HUES48 (cell line): ENCODE measurements around the gene FAM186B.

Experiments used
- H3K27ac ChIP-seq: one replicate; pipeline ENCODE4 v1.7.0; 2013; ENCODE audit warnings: low read depth, low read length, inconsistent platforms
- H3K27me3 ChIP-seq: 2 replicates; pipeline ENCODE4 v1.6.1; 2013; ENCODE audit warnings: mild to moderate bottlenecking, low read length; ENCODE audit not compliant: control insufficient read depth, insufficient read depth
- H3K36me3 ChIP-seq: 2 replicates; pipeline ENCODE4 v1.6.1; 2013; ENCODE audit warnings: low read length; ENCODE audit not compliant: control insufficient read depth, insufficient read depth
- H3K4me1 ChIP-seq: 2 replicates; pipeline ENCODE4 v1.6.1; 2013; ENCODE audit warnings: mild to moderate bottlenecking, low read length; ENCODE audit not compliant: control insufficient read depth, insufficient read depth
- H3K4me3 ChIP-seq: 2 replicates; pipeline ENCODE4 v1.5.1; 2013; ENCODE audit warnings: mild to moderate bottlenecking, low read depth, low read length
- H3K9ac ChIP-seq: 2 replicates; pipeline ENCODE4 v1.6.1; 2013; ENCODE audit warnings: mild to moderate bottlenecking, low read depth, low read length, moderate library complexity
- H3K9me3 ChIP-seq: 2 replicates; pipeline ENCODE4 v1.6.1; 2013; ENCODE audit warnings: low read length; ENCODE audit not compliant: control insufficient read depth, insufficient read depth

FAM186B gene

DNA sequence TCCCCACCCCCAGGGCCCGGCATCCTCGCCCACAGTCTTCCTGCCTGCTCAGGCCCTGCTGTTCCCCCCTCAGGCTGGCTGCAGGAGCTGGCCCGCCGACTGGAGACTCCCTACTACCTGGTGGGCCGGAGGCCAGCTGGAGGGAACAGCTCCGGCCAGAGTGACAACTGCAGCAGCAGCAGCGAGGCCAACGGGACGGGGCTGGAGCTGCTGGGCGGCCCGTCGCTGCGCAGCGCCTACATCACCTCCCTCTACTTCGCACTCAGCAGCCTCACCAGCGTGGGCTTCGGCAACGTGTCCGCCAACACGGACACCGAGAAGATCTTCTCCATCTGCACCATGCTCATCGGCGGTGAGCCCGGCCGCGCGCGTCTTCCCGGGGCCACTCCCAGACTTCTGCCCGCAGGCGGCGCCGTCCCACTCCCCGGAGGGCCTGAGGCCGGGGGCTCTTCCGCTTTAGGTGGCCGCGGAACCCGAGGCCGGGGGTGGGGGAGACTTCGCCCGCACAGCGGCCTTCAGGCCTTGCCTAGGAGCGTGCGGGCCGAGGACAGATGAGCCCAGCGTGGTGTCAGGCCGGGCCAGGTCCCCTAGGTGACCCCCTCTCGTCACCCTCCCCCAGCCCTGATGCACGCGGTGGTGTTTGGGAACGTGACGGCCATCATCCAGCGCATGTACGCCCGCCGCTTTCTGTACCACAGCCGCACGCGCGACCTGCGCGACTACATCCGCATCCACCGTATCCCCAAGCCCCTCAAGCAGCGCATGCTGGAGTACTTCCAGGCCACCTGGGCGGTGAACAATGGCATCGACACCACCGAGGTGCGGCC lies 56.4 kb downstream of the FAM186B start:
- Histone ChIP-seq H3K27ac (no peak overlapping the region), H3K9ac (no peak overlapping the region), H3K9me3 (no peaks in the 10 kb centered on the region), H3K36me3 (no peaks in the 10 kb centered on the region), H3K27me3 (peaks cover 75% of the 10 kb centered on the region), H3K4me1 (peaks cover 10% of the 10 kb centered on the region), H3K4me3 (peak overlapping the region; percentile 52)

DNA sequence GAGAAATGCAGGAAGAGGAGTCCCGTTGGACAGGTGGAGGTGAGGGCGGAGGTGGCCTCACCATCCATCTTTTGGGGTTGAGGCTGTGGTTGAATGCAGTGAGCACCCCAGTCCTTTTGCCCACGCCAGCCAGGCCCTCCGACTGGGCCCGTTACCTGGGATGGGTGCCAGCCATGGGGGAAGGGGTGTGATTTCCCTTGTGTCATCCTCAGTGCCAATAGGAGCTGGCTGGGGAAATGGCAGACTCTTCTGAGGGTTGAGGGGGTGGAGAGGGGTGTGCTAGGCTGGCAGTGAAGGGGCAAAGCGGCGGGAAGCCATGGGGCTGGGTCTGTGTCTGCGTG lies 57.0 kb downstream of the FAM186B start:
- peaks cover 81% of the 10 kb centered on the region for H3K27me3 ChIP-seq
- H3K4me3 ChIP-seq = no peak overlapping the region
- H3K27ac ChIP-seq = no peak overlapping the region
- no peaks in the 10 kb centered on the region for H3K36me3 ChIP-seq
- H3K4me1 ChIP-seq = peaks cover 10% of the 10 kb centered on the region
- H3K9me3 ChIP-seq = no peaks in the 10 kb centered on the region
- H3K9ac ChIP-seq = no peak overlapping the region

DNA sequence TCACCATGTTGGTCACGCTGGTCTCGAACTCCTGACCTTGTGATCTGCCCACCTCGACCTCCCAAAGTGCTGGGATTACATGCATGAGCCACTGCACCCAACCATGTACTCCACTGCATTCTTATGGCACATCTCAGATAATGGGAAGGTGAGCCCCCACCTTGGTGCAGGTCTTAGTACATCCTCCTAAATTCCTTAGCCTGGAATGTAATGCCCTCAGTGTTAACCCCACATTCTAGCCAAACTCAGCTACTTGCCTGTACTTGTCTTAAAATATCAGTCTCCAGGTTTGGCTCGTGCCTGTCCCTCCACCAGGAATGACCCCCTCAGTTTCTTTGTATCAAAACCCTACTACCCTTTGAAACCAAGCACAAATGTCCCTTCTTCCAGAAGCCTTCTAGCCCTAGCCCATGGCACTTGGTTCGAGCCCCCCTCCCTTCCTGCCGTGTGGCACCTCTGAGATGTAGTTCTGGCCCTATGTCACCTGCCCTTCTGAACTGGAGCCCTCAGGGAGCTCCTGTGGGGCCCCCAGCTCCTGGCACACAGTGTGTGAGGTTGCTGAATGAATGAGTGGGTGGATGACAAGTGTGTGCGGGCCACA lies 58.2 kb downstream of the FAM186B start:
- Histone ChIP-seq H3K9ac (no peak overlapping the region), H3K4me3 (no peak overlapping the region), H3K36me3 (no peaks in the 10 kb centered on the region), H3K27me3 (peaks cover 88% of the 10 kb centered on the region), H3K4me1 (peaks cover 10% of the 10 kb centered on the region), H3K9me3 (no peaks in the 10 kb centered on the region), H3K27ac (no peak overlapping the region)

DNA sequence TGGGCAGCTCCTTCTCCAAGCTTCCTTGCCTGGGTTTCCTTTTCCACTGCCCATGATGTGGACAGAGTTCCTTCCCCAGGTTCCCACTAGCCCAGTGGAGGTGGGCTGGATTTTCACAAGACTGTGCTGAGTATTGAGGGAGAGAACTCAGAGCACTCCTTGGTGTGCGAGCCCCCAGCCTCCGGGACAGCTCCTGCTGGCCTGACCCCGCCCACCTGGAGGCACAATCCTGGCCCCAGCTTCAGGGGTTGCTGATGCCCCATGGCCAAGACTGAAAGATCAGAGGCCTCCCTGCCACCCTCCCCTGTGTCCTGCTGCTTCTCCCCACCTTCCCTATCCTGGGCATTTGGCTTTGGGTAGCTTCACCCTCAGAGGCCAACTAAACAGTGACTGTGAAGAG lies 59.0 kb downstream of the FAM186B start:
- Histone ChIP-seq H3K9ac (no peak overlapping the region), H3K9me3 (no peaks in the 10 kb centered on the region), H3K4me3 (no peak overlapping the region), H3K36me3 (no peaks in the 10 kb centered on the region), H3K27ac (no peak overlapping the region), H3K27me3 (peaks cover 91% of the 10 kb centered on the region), H3K4me1 (peaks cover 10% of the 10 kb centered on the region)

DNA sequence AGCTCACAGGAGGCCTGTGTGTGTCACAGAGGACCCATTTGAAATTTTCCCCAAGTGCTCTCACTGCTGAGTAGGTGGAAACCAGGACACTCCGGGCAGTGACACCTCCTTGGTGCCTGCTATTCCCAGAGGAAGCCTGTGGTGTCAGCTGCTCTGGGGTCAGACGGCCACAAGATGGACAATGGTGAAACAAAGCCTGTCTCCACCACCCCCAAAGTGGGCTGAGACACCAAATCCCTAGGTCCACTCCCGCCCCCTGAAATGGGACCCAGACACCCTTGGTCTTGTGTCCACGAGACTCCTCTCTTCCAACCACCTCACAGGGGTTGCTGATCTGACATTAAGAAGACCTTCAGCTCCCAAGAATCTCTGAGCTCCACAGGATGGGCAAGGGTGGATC lies 59.6 kb downstream of the FAM186B start:
- Histone ChIP-seq H3K27ac (no peak overlapping the region), H3K4me1 (peaks cover 10% of the 10 kb centered on the region), H3K27me3 (peaks cover 95% of the 10 kb centered on the region), H3K9ac (no peak overlapping the region), H3K9me3 (no peaks in the 10 kb centered on the region), H3K4me3 (no peak overlapping the region), H3K36me3 (no peaks in the 10 kb centered on the region)

DNA sequence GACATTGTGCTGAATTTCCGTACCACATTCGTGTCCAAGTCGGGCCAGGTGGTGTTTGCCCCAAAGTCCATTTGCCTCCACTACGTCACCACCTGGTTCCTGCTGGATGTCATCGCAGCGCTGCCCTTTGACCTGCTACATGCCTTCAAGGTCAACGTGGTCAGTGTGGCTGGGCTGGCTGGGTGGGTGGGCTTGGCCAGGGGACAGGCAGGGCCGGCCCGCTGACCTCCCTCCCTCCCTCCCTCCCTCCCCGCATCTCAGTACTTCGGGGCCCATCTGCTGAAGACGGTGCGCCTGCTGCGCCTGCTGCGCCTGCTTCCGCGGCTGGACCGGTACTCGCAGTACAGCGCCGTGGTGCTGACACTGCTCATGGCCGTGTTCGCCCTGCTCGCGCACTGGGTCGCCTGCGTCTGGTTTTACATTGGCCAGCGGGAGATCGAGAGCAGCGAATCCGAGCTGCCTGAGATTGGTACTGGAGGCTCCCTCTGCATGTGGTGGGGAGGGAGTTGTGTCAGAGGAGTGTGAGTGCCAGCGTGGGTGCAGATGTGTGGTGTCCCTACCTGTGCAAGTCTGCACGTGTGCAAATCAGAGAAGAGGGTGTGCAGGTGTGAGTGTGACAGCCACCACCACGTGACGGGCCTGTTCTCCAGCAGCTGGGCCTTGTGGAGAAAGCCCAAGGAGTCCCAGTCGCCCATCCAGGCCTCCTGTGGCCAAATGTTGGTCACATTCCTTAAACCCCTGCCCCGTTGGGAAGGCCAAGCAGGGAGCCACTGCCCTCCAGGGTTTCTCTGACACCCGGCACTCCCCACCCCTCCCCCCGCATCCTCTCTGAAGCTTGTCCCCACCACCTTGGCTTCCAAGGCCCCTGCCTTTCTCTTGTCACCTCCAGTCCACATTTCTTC lies 61.3 kb downstream of the FAM186B start:
- Histone ChIP-seq H3K27ac (no peak overlapping the region), H3K36me3 (no peaks in the 10 kb centered on the region), H3K9me3 (no peaks in the 10 kb centered on the region), H3K27me3 (peaks cover 95% of the 10 kb centered on the region), H3K4me3 (peak overlapping the region; percentile 59), H3K9ac (no peak overlapping the region), H3K4me1 (peaks cover 7% of the 10 kb centered on the region)

DNA sequence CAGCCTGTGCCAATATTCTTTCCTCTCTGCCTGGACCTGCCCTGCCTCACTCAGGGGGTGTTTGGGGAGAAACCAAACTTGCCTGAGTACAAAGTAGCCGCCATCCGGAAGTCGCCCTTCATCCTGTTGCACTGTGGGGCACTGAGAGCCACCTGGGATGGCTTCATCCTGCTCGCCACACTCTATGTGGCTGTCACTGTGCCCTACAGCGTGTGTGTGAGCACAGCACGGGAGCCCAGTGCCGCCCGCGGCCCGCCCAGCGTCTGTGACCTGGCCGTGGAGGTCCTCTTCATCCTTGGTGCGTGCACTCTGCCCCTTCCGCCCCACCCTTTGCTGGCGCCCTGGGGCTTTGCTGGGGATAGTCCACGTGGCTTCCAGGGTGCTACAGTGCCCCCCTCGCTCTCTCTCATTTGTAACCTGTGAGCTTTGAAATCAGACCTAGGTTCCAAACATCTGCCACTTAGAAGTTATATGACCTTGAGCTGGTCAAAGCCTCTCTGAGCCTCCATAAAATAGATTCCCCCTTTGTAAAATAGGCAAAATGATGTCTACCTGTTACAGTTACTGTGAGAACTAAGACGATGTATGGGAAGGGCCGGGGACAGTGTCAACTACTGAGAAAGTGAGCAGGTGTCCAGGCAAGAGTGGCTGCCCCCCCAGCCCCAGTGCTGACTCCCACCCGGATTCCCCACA lies 62.1 kb downstream of the FAM186B start:
- Histone ChIP-seq H3K27me3 (peaks cover 95% of the 10 kb centered on the region), H3K27ac (no peak overlapping the region), H3K9me3 (no peaks in the 10 kb centered on the region), H3K4me1 (peaks cover 3% of the 10 kb centered on the region), H3K4me3 (0 out of 2 replicates have a peak overlapping the region, but pooled peaks have one; percentile 59), H3K36me3 (no peaks in the 10 kb centered on the region), H3K9ac (no peak overlapping the region)

DNA sequence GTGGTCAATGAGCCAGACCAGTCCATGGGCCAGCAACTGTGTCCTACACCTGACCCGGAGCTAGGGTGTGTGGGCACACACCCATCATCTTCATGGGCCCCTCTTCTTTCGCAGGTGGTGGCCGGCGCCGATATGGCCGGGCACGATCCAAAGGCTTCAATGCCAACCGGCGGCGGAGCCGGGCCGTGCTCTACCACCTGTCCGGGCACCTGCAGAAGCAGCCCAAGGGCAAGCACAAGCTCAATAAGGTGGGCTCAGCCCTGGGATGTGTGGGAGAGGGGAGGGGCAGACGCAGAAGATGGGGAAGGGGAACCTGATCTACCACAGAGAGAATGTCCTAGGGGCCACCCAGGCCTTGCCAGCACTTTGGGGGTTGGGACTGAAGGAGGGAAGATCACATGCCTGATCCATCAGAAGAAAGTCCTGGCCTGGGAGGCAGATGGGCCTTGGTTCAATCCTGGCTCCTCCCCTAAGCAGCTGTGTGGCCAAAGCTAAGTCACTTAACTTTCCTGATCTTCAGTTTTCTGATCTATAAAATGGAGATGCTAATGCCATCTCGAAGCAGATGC lies 62.8 kb downstream of the FAM186B start:
- Histone ChIP-seq H3K36me3 (no peaks in the 10 kb centered on the region), H3K9me3 (no peaks in the 10 kb centered on the region), H3K27ac (no peak overlapping the region), H3K4me3 (no peak overlapping the region), H3K4me1 (peaks cover 6% of the 10 kb centered on the region), H3K9ac (no peak overlapping the region), H3K27me3 (peaks cover 95% of the 10 kb centered on the region)

DNA sequence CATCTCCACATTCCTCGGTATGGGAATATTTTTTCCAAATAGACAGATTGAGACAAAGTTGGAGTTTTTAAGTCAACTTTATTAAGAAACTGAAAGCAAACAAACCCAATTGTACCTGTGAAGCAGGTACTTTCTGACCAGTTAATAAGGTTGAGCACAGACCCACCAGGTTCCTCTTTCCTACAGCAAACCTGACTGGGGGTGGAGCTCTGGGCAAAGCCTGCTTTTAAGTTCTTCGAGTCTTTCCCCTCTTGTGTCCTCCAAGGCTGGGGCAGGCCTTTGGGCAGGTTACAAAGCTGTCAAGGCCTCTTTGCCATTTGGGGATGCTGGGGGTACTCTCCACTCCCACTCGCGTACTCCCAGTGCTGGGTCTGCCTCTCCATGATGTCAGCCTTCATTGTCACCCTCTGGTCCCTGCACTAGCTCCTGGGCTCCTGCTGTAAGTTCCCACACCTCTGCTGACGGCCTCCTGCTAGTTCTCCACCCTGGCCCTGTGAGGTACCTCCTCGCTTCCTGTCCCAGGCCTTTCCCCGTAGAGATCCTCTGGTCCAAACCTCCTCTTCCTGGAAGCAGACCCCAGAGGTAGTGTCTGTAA lies 63.4 kb downstream of the FAM186B start:
- Histone ChIP-seq H3K4me1 (peaks cover 11% of the 10 kb centered on the region), H3K27ac (no peak overlapping the region), H3K4me3 (no peak overlapping the region), H3K9me3 (no peaks in the 10 kb centered on the region), H3K27me3 (peaks cover 95% of the 10 kb centered on the region), H3K36me3 (no peaks in the 10 kb centered on the region), H3K9ac (no peak overlapping the region)
